HG02623 (cell line): Measurements from ENCODE around the gene SAMD4A.

Experiments used
- ATAC-seq: cut with Tn5 transposase; IDR thresholded peaks from one replicate; pipeline ENCODE4 v1.9.1; 2021; ENCODE audit warnings: moderate library complexity; ENCODE audit not compliant: unreplicated experiment

Gene SAMD4A

DNA sequence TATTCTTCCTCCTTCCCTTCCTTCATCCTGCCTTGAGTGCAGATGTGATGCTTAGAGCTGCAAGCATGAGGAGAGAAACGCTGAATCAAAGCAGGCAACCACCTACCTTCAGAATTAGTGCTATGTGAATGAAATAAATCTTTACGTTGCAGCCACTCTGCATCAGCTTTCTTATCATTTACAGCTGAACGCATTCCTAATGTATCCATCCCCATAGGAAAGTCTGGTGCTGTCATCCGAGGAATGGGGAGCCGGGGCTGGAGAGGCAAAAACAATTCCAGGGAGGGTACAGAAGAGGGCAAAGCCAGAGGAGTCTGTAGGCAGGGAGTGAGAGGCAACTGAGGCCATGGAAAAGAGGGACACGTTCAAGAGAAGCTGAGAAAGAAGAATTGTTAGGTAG, 245.7 kb downstream of the SAMD4A start:
- no peak for ATAC-seq

DNA sequence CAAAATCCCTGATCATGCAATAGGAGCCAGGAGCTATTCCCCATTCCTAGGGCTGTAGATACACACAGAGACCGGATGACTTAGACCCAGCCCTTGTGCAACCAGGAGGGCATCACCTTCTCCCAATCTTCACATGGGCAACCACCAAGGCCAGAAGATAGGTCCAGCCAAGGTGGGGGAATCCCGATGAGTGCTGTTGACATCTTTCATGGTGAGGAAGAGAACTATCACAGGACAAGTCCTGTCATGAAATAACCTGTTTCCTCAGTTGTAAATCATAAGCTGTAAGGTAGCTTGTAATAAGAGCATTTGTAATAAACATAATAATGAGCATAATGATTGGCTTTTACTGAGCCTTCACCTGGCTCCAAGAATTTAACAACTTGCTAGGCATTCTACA, 246.2 kb downstream of the SAMD4A start:
- no peak for ATAC-seq

- ATAC-seq, result no peak
Measured at GRCh38 chr14:54814076-54814475, 247.1 kb downstream of the SAMD4A start.

GRCh38 chr14:54815016-54815415, 248.1 kb downstream of the SAMD4A start:
- no peak for ATAC-seq

DNA sequence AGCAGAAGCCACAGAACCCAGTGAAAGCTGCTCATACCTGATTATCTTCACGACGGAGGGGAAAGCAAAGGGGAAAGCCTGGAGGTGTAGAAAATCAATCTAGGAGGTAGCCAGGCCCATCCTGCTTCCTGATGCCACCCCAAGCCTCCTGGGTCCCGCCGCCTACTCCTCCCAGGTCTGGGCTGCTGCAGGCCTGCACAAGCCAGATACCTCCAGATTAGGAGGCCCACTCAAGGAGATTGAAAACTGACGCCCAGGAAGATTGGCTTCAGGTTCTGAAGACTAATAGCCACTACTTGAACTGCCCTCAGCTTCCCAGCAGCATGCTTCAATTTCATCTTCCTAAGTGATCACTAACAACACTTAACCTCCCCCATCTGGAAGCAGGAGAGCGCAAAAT, 248.6 kb downstream of the SAMD4A start:
- no peak for ATAC-seq

DNA sequence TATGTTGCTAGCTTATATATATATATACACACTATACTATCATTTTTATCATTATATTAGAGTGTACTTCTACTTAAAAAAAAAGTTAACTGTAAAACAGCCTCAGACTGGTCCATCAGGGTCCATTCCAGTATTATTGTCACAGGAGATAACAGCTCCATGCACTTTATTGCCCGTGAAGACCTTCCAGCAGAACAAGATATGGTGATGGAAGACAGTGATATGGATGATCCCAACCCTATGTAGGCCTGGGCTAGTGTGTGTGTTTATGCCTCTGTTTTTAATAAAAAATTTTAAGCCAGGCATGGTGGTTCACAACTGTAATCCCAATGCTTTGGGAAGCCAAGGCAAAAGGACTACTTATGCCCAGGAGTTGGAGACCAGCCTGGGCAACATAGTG, 249.5 kb downstream of the SAMD4A start:
- no peak for ATAC-seq

GRCh38 chr14:54817506-54817905, 250.6 kb downstream of the SAMD4A start:
- no peak for ATAC-seq

DNA sequence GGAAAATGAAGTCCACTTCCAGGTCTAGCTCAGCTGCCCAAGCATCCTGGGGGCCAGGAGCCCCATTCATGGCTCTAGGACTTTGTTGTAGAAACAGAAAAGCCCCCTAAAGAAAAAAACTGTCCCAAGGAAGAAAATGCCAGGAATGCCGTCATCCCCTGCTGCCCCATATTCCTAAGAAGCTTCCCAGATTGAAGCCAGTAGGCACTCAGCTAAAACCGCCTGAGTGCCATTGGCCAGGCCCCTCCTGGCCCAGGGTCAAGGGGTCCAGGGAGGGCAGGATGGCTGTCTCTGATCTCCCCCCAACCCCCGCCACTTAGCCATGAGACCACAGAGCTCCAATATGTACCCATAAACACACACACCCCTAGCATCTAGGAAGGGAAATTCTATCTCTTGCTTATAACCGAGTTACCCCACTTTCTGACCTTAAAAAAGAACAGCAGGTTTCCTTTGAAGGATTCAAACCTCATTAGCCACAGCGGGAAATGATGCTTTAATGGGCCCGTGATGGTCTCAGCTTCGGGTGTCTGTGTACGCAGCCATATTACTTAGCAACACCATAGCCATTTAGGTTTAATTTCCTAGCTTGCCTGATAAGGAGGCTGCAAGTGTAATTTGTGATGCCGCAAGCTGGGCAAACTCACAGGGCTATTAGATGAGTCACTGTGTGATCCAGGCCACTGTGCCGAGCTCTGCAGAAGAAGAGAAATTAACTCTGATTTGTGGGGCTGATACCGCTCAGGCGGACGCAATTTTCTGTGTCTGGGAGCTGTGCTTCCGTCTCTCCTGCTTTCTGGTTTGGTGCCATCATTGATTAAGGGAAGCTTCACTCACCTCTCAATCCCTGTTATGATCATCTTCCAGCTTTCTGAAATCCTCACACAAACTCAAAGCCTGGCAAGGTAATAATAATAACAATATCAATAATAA, 251.5 kb downstream of the SAMD4A start:
- no peak for ATAC-seq

GRCh38 chr14:54822685-54823084, 255.8 kb downstream of the SAMD4A start:
- no peak for ATAC-seq

GRCh38 chr14:54823757-54824549, 257.0 kb downstream of the SAMD4A start:
- ATAC-seq, result no peak

DNA sequence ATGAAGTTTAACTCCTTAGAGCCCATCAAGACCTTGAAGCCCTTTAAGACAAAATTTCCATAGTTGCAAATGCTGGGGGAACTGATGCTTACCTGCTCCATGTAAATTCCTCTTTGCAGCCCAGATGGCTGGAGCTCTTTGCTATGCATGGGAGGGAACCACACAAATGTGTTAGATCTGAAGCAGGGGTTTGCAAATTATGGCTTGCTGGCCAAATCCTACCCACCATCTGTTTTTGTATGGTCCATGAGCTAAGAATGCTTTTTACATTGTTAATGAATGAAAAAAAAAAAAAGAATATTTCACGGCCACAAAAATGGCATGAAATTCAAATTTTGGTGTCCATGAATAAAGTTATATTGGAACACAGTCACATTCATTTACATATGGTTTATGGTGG, 261.1 kb downstream of the SAMD4A start:
- no peak for ATAC-seq

GRCh38 chr14:54829486-54830224, 262.7 kb downstream of the SAMD4A start:
- ATAC-seq, result no peak

GRCh38 chr14:54830650-54831049, 263.7 kb downstream of the SAMD4A start:
- ATAC-seq, result no peak

DNA sequence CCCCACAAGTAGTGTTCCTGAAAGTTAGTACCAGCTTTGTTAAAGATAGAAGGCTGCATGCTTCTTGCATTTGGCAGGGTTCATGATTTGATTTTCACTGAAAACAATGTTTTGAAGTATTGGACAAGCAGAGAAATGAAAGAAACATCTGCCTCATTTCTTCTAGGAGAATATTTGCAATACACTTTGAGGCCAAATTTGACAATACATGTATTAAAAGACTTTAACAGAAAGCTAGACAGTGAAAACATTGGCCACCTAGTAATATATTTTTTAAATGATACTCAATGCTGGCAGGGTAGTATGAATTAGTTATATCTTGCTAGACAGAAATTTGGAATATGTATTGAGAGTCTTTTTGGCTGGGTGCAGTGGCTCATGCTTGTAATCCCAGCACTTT, 267.2 kb downstream of the SAMD4A start:
- ATAC-seq, result no peak

DNA sequence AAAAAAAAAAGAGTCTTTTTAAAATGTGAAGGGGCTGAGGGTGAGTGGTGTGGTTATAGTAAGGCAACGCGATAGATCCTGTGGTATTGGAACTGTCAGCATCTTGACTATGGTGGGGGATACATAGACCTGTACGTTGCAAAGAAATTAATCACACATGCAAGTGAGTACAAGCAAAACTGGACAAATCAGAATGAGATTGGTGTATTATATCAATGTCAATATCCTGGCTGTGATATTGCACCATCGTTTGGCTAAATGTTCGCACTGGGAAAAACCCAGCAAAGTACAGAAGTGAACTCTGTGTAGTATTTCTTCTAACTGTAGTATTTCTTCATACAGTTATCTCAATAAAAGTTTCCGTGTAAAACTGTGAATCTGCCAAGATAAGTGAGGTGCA, 267.8 kb downstream of the SAMD4A start:
- no peak for ATAC-seq

DNA sequence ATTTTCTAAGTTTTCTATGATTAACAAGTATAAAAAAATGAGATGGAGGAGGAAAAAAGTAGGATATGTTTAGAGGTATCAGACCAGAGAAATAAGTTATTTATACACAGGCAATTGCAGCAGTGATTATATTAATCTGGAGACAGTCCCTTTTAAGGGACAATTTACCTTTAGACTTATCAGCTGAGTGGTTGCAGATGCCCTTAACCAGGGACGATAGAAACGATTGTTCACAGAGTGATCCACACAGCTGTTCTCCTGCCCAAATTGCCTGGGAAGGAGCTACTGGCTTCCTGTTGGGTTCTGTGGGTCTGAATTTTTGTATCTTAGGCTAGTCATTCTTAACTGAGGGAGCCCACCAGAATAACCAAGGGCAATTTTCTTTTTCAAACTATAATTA, 269.3 kb downstream of the SAMD4A start:
- no peak for ATAC-seq

DNA sequence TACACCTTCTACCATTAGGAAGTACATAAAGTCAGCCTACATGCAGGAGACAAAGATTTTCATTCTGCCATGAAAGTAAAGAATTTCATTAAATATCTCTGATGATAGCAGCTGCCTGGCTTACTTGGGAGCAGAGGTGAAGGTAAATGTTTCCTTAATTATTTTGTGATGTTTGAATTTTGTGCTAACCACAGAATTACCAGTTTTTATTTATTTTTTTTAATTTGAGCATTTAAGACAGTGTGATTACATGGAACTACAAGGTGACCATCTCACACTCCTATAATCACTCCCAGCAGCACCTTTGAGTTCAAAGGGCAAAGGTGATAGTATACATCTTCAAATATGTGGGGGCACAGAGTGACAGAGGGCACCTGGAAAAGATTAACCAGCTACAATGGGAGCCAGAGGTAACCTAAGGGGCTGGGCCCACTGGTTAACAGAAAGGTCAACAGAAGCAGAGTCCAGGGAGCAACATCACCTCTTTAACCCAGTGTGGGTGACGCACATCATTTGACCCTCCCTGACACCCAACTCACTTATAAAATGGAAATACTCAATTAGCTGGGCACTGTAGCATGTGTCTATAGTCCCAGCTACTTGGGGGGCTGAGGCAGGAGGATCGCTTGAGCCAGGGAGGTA, 270.7 kb downstream of the SAMD4A start:
- ATAC-seq, result no peak

GRCh38 chr14:54838931-54839512, 272.1 kb downstream of the SAMD4A start:
- ATAC-seq, result no peak

- ATAC-seq, result no peak
Measured at GRCh38 chr14:54839701-54840119, 272.8 kb downstream of the SAMD4A start.

- no peak for ATAC-seq
Measured at GRCh38 chr14:54840336-54840735, 273.4 kb downstream of the SAMD4A start.
